ACHN (cell line): ENCODE data around the gene PMP22.

ENCODE experiments used
- DNase-seq: peaks from one replicate; pipeline ENCODE4 v3.0.0-alpha.2; 2015
- in situ Hi-C: cut with HindIII; loops from 2 replicates; pipeline ENCODE4 v1.10.0; 2017; ENCODE audit warnings: low sequenced_read_pairs, low pct_ligation_motif_present, low pct_unique_long_range_greater_than_20kb

PMP22 gene

GRCh38 chr17:15265131-15265530 lies at the start of gene PMP22:
Gene PMP22 (minus strand): TSS chr17:15265326. CDS start chr17:15260727, 4,599 bp downstream.
- in situ Hi-C loops, result no loop called here
- no peak for DNase-seq

- no peak for DNase-seq
- in situ Hi-C loops, result no loop called here
Measured at GRCh38 chr17:15311996-15312395, 46.9 kb upstream of the PMP22 start.

- in situ Hi-C loops, result no loop called here
- no peak for DNase-seq
Measured at GRCh38 chr17:15309793-15310192, 44.7 kb upstream of the PMP22 start.

GRCh38 chr17:15309236-15309635 lies 44.1 kb upstream of the PMP22 start:
- DNase-seq, result no peak
- in situ Hi-C loops, result no loop called here

- in situ Hi-C loops, result no loop called here
- no peak for DNase-seq
Measured at GRCh38 chr17:15308758-15309157, 43.6 kb upstream of the PMP22 start.

GRCh38 chr17:15307710-15308111 lies 42.6 kb upstream of the PMP22 start:
- in situ Hi-C loops, result no loop called here
- DNase-seq, result no peak

GRCh38 chr17:15303851-15304250 lies 38.7 kb upstream of the PMP22 start:
- in situ Hi-C loops, result no loop called here
- DNase-seq, result no peak

- no peak for DNase-seq
- in situ Hi-C loops, result no loop called here
Measured at GRCh38 chr17:15303268-15303667, 38.1 kb upstream of the PMP22 start.

GRCh38 chr17:15301845-15302244 lies 36.7 kb upstream of the PMP22 start:
- in situ Hi-C loops, result no loop called here
- DNase-seq, result no peak

GRCh38 chr17:15298176-15298575 lies 33.0 kb upstream of the PMP22 start:
- no peak for DNase-seq
- in situ Hi-C loops, result no loop called here

GRCh38 chr17:15293558-15293957 lies 28.4 kb upstream of the PMP22 start:
- DNase-seq, result no peak
- in situ Hi-C loops, result no loop called here

GRCh38 chr17:15291674-15292361 lies 26.7 kb upstream of the PMP22 start:
- in situ Hi-C loops, result no loop called here
- DNase-seq, result no peak

GRCh38 chr17:15290605-15291004 lies 25.5 kb upstream of the PMP22 start:
- no peak for DNase-seq
- in situ Hi-C loops, result no loop called here

- in situ Hi-C loops, result no loop called here
- DNase-seq, result no peak
Measured at GRCh38 chr17:15289285-15290183, 24.4 kb upstream of the PMP22 start.

- in situ Hi-C loops, result no loop called here
- DNase-seq, result no peak
Measured at GRCh38 chr17:15288859-15289258, 23.7 kb upstream of the PMP22 start.

- no peak for DNase-seq
- in situ Hi-C loops, result no loop called here
Measured at GRCh38 chr17:15287538-15288267, 22.6 kb upstream of the PMP22 start.

- in situ Hi-C loops, result no loop called here
Measured at GRCh38 chr17:15285466-15285865, 20.3 kb upstream of the PMP22 start.

GRCh38 chr17:15284537-15284936 lies 19.4 kb upstream of the PMP22 start:
- no peak for DNase-seq
- in situ Hi-C loops, result no loop called here

More at GRCh38 chr17:15285466-15285865, 20.3 kb upstream of the PMP22 start:
- no peak for DNase-seq

GRCh38 chr17:15284107-15284506 lies 19.0 kb upstream of the PMP22 start:
- DNase-seq, result no peak
- in situ Hi-C loops, result no loop called here
